HG03060 (cell line): ENCODE data around the gene CNPY4.

Experiments
- ATAC-seq: cut with Tn5 transposase; IDR thresholded peaks from one replicate; pipeline ENCODE4 v1.9.1; 2021; ENCODE audit warnings: low read depth, moderate number of reproducible peaks; ENCODE audit not compliant: unreplicated experiment

Gene CNPY4

DNA sequence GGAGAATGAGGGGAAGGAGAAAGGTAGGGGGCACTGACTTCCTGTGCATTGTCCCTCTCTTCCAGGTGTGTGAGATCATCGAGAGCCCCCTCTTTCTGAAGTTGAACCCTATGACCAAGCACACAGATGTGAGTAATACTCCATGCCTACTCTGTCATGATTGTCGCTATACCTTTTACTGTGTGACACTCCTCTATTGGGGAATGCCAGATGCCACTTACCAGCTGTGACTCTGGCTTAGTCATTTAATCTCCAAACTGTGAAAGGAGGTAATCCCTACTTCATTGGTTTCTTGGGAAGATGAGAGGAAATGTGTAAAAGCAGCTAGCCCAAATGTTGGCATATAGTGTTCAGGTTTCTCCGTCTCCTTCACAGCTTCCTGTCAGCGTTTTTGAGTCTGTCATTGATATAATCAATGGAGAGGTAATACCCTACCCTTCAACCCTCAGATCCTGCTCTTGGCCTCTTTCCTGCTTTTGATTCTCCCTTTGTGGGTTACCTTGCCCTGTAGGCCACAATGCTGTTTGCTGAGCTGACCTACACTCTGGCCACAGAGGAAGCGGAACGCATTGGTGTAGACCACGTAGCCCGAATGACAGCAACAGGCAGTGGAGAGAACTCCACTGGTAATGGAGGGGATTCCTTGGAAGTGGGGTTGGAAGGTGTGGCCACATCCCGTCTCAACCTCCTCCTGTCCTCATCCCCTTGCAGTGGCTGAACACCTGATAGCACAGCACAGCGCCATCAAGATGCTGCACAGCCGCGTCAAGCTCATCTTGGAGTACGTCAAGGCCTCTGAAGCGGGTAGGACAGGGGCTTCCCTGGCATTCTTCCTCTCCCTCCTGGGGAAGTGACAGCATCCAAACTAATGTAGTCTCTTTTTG is 28.7 kb upstream of the CNPY4 start:
- ATAC-seq, result no peak

DNA sequence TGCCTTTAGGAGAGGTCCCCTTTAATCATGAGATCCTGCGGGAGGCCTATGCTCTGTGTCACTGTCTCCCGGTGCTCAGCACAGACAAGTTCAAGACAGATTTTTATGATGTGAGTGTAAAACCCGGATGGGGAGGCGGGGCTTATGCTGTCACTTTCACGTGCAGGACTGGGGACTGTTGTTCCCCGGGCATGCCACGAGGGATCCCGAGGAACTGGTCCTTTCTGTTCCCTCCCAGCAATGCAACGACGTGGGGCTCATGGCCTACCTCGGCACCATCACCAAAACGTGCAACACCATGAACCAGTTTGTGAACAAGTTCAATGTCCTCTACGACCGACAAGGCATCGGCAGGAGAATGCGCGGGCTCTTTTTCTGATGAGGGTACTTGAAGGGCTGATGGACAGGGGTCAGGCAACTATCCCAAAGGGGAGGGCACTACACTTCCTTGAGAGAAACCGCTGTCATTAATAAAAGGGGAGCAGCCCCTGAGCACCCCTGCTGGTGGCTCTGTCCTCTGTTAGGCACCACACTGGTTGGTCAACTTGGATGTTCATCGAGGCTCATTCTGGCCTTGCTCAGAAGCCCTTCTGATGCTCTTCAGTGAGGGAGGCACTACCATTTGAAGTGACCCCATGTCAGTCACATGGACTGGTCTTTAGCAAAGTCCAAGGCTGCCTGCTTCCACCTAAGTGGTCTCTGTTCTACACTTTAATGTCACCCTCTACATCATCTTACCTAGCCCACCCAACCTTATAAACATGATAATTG is 27.8 kb upstream of the CNPY4 start:
- no peak for ATAC-seq

DNA sequence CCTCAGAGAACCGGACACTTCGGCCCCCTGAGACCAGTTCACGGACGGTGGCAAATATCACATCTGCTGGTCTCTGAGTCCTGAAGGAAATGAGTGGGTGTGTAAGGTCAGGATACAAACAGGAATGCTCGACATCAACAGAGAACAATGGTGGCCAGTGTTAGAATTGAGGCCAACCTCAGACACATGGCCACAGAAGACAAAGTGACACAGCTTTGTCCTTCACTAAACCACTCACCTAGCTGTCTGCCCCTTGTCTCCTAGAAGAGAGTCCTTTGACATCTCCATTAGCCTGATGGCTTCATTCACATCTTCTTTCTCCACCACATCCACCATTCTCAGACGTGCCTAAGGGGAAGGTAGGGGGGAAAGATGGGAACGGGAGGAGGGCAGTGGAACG is 26.4 kb upstream of the CNPY4 start:
- ATAC-seq, result no peak

DNA sequence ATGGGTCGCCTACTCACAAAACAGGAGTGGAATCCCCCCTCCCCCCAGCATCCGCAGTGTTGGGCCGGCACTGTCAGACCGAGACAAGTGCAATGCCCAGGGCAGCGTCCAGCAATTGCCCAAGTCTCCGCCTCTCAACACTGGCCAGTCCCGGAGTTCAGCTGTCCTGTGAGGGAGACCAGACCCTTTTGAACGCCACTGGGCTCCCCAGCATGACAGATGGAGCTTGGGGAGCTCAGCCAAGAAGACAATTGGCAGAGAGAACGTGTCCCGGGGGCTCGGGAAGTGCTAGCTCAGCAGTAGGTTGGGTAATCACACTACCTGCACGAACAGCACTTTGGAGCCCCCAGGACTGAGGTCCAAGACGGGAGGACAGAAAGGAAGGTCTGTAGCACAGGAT is 25.9 kb upstream of the CNPY4 start:
- ATAC-seq, result no peak

DNA sequence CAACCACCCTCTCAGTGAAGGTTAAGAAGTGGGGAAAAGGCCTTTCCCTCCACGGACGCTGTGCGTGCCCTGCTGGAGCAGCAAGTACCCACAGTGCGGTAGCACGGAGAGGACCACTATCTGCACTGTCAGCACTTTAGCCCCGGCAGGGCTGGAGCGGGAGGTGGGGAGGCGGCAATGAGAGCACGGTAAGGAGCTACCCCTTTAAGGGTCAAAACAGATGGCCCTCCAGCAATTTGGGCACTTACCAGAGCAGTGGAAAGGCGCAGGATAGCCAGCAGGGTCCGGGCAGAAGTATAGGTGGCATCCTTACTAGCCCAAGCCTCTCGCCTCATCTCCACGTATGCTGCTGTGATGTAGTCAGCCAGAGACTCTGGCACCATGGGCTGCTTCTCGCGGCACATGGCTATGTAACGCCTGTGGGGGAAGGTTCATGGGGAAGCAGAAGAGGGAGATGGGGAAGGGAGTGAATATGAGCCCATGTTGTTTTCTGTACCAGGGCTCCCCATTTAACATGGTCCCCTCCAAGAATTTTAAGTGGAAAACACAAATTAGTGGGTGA is 25.4 kb upstream of the CNPY4 start:
- ATAC-seq, result no peak

DNA sequence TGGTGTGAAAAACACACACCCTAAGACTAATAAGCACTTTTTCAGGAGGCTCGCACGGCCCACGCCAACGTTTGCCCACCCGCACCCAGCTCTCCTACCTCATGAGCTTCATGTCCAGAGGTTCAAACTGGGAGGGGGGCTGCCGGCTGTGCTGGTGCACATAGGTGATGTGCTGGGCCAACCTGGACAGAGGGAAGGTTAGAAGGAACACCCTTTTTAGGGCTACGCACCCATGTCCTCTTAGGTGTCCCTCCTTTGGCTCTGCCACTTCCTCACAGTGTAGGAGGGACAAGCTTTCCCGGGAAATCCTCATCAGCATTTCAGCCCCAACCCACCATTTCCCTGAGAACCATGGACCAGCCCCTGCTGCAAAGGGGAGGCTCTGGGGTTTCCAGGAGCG is 24.1 kb upstream of the CNPY4 start:
- ATAC-seq, result no peak

DNA sequence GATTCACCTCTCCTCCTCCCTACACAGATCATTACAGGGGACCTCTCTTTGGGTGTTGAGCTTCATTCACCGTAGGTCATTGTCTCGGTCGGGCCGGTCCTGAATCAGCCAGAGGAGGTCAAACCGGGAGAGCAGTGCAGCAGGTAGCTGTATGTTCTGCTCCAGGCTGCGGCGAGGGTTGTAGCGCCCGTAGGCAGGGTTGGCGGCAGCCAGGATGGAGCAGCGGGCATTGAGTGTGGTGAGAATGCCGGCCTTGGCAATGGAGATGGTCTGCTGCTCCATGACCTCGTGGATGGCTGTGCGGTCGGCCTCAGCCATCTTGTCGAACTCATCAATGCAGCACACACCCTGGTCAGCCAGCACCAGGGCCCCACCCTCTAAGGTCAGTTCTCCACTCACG is 23.7 kb upstream of the CNPY4 start:
- no peak for ATAC-seq

DNA sequence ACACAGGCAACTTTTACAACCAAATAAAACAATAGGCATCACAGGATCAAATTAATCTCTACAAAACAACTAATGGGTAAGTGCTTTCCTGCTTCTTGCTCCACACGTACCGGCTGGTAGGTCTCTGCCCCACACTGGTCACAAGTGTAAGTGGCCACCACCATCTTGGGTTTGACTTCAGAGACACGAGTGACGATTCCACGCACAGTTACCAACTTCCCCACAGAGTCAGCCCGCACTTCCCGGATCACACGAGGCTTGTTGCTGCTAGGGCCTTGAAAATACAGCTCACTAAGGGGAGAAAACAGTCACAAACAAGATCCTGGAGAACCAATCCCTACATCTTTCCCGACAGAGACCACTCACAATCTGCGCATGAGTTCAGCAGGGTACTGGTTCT is 20.5 kb upstream of the CNPY4 start:
- no peak for ATAC-seq

DNA sequence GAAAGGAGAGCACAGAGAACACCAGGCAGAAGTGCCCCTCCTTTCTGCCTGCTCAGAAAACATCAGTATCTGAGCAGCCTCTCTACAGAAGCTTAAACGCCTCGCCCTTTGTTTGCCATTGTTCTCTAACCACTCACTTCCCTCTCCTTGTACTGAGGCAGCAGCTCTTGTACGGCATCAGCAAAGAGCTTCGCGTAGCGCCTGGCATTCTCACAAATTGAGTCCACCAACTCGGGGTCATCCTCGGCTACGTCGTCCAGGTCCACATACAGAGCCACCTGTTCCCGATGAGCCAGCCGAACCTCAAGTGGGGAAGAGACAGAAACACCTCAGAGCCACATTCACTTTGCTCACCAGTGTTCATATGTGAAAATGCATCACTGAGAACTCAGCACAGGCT is 20.0 kb upstream of the CNPY4 start:
- no peak for ATAC-seq

DNA sequence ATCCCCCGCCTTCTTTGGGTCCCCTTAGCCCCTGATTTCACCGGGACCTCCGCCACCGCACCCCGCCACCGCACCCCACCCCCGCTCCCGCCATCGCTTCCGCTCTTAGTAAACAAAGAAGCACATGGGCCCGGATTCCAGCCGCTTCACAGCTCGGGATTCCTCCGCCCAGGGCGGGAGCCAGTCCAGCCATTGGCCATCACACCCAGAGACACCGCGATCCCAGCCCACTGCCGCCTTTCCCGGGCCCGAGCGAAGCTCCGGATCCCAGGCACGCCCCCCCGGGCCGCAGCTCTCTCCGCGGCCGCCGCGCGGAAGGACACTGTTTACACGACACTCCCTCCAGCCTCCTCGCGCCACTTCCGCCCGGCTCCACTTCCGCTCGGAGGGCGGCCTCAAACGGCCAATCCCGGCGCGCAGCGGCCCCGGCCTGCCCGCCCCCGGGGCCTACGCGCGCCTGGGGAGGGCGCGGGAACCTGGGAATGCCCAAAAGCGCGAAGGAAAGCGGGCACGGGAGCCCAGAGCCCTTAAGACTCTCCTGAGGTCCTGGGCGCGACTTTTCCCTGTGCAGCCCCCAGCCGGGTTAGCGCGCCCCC is 18.9 kb upstream of the CNPY4 start:
- peak; percentile 34 for ATAC-seq

DNA sequence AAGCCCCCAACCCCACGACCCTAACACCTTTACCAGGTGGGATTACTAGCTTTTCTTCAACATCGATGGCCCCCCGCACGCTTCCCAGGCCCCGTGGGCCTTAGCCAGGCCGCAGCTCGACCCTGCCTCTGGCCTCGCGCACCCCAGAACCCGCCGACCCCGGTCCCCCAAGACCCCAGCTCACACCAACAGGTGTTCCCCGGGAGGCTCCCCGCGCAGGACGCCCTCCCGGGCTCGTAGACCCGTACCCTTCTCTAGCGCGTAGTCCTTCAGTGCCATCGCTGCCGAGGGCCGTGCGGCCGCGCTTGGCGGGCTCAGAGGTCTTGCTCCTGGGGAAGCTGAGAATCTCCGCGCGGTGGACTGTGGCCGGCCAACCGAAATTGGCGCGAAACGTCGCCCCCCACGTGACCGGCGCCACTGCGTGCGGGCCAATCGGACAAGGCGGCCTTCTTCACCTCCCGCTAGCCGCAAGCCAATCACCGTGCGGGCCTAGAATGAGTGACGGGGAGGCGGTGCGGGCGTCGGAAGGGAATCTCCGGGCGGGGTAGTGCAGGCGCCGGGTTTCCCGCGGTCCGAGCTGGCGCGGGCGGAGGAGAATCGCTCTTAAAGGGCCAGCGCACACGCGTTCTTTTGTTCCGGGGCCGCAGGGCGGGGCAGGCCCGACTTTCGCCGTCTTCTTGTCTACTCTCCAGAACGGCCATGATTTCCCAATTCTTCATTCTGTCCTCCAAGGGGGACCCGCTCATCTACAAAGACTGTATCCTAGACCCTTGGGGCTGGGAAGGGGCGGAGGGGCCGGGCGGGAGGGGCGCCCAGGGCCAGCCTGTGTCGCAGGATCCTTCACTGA is 18.2 kb upstream of the CNPY4 start, which contains the start of the genes AP4M1 and MCM7:
AP4M1 (plus strand) TSS at position 628 of the 847 bp plus-strand sequence; CDS start at position 700, 72 bp downstream.
MCM7 (minus strand) TSS at position 382 of the 847 bp plus-strand sequence; CDS start at position 279, 103 bp downstream.
- peak; percentile 62 for ATAC-seq

DNA sequence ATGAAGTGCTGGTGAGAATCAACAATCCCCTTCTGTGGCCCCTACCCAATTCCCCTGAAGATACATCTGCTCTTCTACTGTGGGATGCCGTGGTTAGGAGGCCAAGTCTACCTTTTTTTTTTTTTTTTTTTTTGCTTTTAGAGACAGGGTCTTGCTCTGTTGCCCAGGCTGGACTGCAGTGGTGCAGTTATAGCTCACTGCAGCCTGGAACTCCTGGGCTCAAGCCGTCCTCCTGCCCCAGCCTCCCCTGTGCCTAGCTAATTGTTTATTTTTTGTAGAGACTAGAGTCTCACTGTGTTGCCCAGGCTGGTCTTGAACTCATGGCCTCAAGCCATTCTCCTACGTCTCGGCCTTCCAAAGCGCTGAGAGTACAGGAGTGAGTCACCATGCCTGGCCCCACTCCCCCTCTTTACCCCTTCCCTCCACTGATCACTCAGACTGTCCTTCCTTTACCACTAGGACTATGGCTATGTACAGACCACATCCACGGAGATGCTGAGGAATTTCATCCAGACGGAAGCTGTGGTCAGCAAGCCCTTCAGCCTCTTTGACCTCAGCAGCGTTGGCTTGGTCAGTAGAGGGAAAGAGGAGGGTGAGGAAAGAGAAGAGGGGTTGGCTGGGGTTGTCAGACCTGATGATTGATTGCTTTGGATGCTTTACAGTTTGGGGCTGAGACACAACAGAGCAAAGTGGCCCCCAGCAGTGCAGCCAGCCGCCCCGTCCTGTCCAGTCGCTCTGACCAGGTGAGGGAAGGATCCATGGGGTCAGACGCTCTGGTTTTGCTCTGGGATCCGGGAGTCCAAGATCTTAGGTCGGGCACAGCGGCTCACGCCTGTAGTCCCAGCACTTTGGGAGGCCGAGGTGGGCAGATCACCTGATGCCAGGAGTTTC is 16.2 kb upstream of the CNPY4 start:
- no peak for ATAC-seq

DNA sequence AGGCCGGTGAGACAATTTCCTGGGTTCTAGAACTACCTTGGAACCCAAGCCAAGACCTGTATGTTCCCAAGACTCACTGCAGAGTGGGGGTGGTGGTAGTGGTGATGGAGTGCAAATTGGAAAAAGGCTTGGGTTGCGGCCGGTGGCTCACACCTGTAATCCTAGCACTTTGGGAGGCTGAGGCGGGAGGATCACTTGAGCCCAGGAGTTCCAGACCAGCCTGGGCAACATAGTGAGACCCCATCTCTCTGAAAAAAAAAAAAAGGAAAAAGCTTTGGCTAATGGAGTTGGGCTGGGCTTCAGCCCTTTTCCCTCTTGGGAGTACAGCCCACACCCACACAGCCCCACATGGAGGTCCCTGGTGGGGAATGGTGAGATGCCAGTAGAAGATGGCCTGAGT is 13.9 kb upstream of the CNPY4 start:
- ATAC-seq, result no peak

DNA sequence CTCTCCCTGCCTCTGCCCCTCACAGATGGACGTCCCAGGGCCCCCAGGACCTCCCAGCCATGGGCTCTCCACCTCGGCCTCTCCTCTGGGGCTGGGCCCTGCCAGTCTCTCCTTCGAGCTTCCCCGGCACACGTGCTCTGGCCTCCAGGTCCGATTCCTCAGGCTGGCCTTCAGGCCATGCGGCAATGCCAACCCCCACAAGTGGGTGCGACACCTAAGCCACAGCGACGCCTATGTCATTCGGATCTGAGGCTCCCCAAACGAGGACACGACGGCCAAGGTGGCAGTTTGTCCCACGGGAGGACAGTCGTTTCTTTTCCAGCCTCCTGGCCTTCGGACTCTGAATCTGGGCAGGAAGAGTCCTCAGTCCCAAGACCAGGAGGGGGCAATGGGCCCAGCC is 12.8 kb upstream of the CNPY4 start:
- ATAC-seq, result no peak

DNA sequence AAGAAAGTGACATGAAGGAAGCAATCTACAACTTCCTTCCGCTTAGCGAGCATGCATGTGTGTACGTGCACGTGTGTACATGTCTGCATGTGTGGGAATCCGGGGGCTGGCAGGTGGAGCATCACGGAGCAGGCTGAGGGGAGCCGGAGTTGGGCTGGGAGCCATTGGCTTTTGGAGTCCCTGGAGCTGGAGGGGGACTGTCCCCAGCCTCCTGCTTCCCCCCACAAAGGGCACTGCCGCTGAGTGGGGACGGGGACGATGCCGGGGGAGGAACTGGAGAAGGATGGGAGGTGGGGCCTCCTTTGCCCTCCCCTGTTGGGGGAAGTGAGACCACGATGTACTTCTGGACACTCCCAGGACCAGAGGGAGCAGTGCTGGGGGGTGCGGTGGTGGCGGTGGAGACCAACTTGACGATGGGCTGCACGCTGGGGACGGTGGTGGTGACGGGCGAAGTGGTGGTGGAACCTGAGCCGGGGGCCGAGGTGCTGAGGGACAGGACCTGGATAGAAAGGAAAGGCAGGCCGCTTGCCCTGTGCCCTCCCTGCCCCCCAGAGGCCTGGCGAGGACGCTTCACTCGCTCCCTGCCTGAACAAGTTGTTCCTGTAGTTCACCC is 12.2 kb upstream of the CNPY4 start:
- no peak for ATAC-seq

DNA sequence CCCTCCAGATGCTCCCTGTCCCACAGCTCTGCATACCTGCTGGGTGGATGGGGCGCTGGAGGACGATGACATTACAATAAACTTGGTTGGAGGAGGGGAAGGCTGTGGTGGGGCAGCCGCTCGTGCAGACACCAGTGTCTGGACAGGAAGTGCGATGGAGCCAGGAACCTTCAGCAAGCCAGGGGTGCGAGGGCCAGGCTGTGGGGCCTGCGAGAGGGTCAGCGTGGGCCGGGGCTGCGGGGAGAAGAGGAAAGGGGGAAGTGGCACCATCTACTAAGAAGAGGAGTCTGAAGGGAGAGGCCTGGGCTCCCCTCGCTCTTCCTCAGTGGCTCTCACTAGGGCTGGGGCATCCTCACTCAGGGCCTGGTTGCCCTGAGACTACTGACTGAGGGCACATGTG is 11.5 kb upstream of the CNPY4 start:
- no peak for ATAC-seq

DNA sequence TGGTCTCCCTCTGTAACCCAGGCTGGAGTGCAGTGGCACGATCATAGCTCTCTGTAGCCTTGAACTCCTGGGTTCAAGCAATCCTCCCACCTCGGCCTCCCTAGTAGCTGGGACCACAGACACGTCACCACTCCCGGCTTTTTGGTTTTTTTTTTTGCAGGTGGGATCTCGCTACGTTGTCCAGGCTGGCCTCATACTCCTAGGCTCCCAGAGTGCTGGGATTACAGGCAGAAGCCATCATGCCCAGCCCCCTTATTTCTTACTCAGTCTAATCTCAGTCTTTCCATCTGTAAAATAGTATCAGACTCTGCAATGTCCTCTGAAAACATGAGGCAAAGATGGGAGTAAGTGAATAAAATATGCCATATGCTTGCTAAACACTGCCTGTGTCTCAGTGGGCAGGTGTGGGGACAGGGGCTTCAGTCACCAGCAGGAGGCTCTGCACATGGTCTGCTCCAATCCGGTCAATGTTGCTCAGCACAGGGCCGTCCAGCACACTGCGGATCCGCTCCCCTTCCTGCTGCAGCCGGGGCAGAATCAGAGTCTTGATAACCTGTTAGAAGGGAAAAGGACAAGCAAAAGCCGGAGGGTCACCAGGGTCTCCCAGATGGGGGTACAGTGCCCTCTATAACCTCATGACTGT is 9.8 kb upstream of the CNPY4 start:
- no peak for ATAC-seq

DNA sequence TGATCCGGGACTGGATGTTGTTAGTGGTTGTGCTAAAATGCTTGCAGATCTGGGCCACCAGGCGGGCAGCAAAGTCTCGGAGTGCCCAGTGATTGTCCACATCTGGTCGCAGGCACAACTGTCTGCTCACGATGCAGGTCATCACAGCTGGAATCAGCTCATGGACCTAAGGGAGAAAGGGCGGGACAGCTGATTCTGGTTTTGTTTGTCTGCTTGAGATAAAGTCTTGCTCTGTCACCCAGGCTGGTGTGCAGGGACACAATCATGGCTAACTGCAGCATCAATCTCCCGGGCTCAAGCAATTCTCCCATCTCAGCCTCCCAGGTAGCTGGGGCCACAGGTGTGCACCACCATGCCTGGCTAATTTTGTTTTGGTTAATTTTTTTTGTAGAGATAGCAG is 8.3 kb upstream of the CNPY4 start:
- ATAC-seq, result no peak
